ENCODE results near the gene EMC9.

GRCh38 chr14:24103451-24103850 is 37.9 kb downstream of the EMC9 start:
- no peak for TF ChIP-seq CTCF (IDR thresholded peaks at IDR 0.05)
- TF ChIP-seq EZH2 (IDR thresholded peaks at IDR 0.05): no peak
